Mucosa of descending colon (tissue), 3 donors: Measurements from ENCODE around the gene PCED1A. TPM values are rescaled to one million over a fixed set of nuclear protein-coding genes. Genes with fewer than 3 reads are reported as not detected.

Experiments used
- ATAC-seq: fragments of 200-7000 bp; cut with Tn5 transposase; one replicate; pipeline ENCODE4 v1.9.1; 2020; ENCODE audit warnings: mild to moderate bottlenecking, moderate library complexity
- DNase-seq, 3 donors: peaks; one replicate each; pipeline ENCODE4 v3.0.0-alpha.2; 2020
- H3K36me3 ChIP-seq: fragments of 200-600 bp; one replicate; pipeline ENCODE4 v1.8.0; 2021; ENCODE audit warnings: low read depth, mild to moderate bottlenecking
- H3K4me1 ChIP-seq: fragments of 200-600 bp; one replicate; pipeline ENCODE4 v1.8.0; 2021; ENCODE audit warnings: low read depth, mild to moderate bottlenecking
- H3K4me3 ChIP-seq: fragments of 200-600 bp; one replicate; pipeline ENCODE4 v1.8.0; 2021; ENCODE audit warnings: mild to moderate bottlenecking
- H3K9me3 ChIP-seq: fragments of 200-600 bp; one replicate; pipeline ENCODE4 v1.8.0; 2021; ENCODE audit warnings: mild to moderate bottlenecking
- intact Hi-C, 2 donors: fragments of 100-400 bp; cut with DNase I in 1 of 2; cut with micrococcal nuclease in 1 of 2; formaldehyde crosslinking; loops; one replicate each; pipeline versions ENCODE4 v1.11.0 to v1.11.1; 2022; cut with DNase I, micrococcal nuclease
- total RNA-seq, 3 donors: library from RNA; stranded (reverse); fragmentation: NEBNext Ultra II Directional in 2 of 3; extraction: Animal tissue kit (Norgen Biotek cat#: 25700) in 2 of 3; gene quantifications; one replicate each; pipeline versions ENCODE4 v1.2.1 to v1.2.4, GENCODE V29; 2021 to 2023
- TF ChIP-seq, protein P1 (sequence below): fragments of 200-600 bp; IDR thresholded peaks from one replicate; pipeline ENCODE4 v1.8.0; 2022; ENCODE audit warnings: antibody characterized with exemption, mild to moderate bottlenecking
- donor health status: DM: no; HTN: no; CAD: no; lungs with moderate emphysema.
- donor health status: DM: no; HTN: no; CAD: no.
- donor health status: DM: no; HTN: yes; CAD: no.

The PCED1A gene
- total RNA-seq, 3 donors from 2014 or later, result 21.1 to 35.0 (median 29.6) TPM

DNA sequence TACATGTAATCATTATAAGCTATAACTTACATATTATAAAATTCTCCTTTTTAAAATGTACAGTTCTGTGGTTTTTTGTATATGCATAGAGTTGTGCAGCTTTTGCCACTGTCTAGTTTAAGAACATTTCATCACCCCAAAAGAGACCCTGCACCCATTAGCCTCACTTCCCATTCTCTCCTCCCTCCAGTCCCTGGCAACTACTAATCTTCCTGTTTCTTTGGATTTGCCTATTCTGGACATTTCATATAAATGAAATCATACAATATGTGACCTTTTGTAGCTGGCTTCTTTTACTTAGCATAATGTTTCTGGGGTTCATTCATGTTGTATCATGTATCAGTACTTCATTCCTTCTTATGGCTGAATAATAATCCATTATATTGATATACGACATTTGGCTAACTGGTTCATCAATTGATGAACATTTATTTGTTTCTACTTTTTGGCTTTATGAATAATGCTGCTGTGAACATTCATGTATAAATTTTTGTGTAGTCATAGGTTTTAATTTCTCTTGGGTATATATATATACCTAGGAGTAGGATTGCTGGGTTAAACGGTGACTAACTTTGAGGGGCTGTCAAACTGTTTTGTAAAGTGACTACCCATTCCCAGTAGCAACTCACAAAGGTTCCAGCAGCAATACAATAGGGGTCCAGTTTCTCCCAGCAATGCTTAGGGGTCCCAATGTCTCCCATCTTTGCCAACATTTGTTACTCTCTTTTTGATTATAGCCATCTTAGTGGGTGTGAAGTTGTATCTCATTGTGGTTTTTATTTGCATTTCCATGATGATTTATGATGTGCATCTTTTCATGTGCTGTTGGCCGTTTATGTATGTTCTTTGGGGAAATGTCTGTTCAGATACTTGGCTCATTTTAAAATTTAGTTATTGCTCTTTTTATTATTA lies 43.5 kb upstream of the PCED1A start:
- Histone ChIP-seq H3K4me3 (no peak overlapping the region), H3K9me3 (no peaks in the 10 kb centered on the region), H3K4me1 (peaks cover 7% of the 10 kb centered on the region), H3K36me3 (no peaks in the 10 kb centered on the region)
- ATAC-seq, result no peak
- DNase-seq, result no peak
- TF ChIP-seq, protein P1, sequence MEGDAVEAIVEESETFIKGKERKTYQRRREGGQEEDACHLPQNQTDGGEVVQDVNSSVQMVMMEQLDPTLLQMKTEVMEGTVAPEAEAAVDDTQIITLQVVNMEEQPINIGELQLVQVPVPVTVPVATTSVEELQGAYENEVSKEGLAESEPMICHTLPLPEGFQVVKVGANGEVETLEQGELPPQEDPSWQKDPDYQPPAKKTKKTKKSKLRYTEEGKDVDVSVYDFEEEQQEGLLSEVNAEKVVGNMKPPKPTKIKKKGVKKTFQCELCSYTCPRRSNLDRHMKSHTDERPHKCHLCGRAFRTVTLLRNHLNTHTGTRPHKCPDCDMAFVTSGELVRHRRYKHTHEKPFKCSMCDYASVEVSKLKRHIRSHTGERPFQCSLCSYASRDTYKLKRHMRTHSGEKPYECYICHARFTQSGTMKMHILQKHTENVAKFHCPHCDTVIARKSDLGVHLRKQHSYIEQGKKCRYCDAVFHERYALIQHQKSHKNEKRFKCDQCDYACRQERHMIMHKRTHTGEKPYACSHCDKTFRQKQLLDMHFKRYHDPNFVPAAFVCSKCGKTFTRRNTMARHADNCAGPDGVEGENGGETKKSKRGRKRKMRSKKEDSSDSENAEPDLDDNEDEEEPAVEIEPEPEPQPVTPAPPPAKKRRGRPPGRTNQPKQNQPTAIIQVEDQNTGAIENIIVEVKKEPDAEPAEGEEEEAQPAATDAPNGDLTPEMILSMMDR, result no peak
- intact Hi-C loops, result no loop called here

DNA sequence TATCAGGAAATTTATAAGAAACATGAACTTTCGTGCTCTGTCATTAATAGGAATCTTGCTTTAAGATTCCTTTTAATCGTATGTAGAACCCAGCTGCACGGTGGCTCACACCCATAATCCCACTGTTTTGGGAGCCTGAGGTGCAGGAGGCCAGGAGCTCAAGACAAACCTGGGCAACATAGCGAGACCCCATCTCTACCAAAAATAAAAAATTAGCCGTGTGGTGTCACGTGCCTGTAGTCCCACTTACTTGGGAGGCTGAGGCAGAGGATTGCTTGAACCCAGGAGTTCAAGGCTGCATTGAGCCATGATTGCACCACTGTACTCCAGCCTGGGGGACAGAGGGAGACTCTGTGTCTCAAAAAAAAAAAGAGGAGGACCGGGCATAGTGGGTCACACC lies 40.2 kb upstream of the PCED1A start:
- TF ChIP-seq, protein P1, result no peak
- Histone ChIP-seq H3K4me3 (no peak overlapping the region), H3K4me1 (peaks cover 20% of the 10 kb centered on the region), H3K9me3 (no peaks in the 10 kb centered on the region), H3K36me3 (no peaks in the 10 kb centered on the region)
- intact Hi-C loops, result no loop called here
- no peak for DNase-seq
- ATAC-seq, result no peak

DNA sequence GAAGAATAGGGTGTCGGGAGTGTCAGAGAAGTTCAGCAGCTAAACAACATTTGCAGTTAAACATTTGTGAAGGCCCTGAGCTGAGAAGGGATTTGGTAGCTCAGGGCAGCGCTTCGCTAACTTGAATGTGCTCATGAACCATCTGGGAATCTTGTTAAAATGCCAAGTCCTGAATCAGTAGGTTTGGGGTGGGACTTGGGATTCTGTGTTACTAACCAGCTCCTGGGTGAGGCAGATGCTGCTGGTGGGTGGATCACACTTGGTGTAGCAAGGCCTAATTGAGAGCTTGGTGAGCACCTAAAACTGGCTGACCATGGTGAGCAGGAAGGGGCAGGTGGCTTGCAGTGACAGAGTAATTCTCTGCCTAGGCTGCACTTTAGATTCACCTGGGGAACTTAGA lies 38.7 kb upstream of the PCED1A start:
- intact Hi-C loops, result no loop called here
- ATAC-seq (peak; percentile 51), DNase-seq (no peak)
- Histone ChIP-seq H3K4me1 (peaks cover 24% of the 10 kb centered on the region), H3K4me3 (no peak overlapping the region), H3K36me3 (no peaks in the 10 kb centered on the region), H3K9me3 (no peaks in the 10 kb centered on the region)
- TF ChIP-seq, protein P1, result no peak

DNA sequence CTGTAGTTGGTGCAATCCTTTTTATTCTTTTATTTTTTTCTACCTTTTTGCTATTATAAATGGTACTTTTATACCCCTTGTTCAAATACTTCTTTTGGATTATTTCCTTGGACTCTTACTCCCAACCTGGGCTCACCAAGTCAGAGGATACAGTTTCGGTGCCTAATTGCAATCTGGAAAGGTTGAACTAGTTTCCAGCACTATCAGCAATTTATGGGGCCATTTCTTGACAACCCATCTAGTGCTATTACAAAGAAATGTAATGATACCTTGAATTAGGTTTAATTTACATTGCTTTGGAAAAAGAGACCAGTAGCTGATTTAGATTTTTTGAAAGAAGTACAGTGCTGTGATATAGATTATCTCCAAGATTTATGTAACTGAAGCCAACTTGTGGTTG lies 38.1 kb upstream of the PCED1A start:
- H3K36me3 ChIP-seq, result no peaks in the 10 kb centered on the region
- intact Hi-C loops, result no loop called here

DNA sequence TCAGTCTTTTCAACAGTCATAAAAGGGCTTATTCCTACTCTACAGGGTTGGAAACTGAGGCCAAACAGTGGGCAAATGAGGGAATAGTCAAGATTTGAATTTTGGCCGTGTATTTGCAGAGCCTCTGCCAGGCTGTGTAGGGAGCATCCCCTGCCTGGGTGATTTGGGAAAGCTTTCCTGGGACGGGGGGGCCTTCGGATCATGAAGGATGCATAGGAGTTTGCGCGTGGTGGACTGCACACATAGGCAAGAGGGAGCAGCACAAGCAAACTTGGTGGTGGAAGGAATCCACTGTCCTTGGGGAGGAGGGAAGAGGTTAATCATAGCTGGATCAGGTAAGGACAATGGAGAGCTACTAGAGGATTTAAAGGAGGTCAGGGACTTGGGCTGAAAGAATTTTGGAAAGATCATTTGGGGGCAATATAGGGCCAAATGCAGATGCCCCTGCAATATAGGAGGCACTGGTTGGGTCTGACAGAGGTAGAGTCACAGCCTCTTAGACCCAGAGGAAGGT lies 35.3 kb upstream of the PCED1A start:
- peaks cover 30% of the 10 kb centered on the region for H3K4me1 ChIP-seq

More for the DNA sequence above, 38.1 kb upstream of the PCED1A start:
- TF ChIP-seq, protein P1, result no peak
- Histone ChIP-seq H3K4me1 (peaks cover 24% of the 10 kb centered on the region), H3K4me3 (no peak overlapping the region), H3K9me3 (no peaks in the 10 kb centered on the region)
- ATAC-seq (no peak), DNase-seq (no peak)

More for the DNA sequence above, 35.3 kb upstream of the PCED1A start:
- ATAC-seq (no peak), DNase-seq (no peak)
- TF ChIP-seq, protein P1, result no peak
- Histone ChIP-seq H3K36me3 (no peaks in the 10 kb centered on the region), H3K9me3 (no peaks in the 10 kb centered on the region), H3K4me3 (no peak overlapping the region)
- intact Hi-C loops, result no loop called here
